Activated naive CD4-positive, alpha-beta T cell treated with anti-CD3 and anti-CD28 coated beads for 36 hours (primary cell): ENCODE results near the gene C19orf47. TPM values are rescaled to one million over a fixed set of nuclear protein-coding genes. Genes with fewer than 3 reads are reported as not detected.

Experiments used
- CTCF ChIA-PET: fragments of 350-600 bp; sonication (Branson Sonifier 250); formaldehyde crosslinking; loops from one replicate; lab custom pipeline; 2021; ENCODE audit warnings: antibody characterized with exemption; lab: Charles Lee
- DNase-seq: peaks from one replicate; pipeline ENCODE4 v3.0.0-alpha.2; 2020
- H3K27ac Mint-ChIP-seq: one replicate; pipeline ENCODE4 v1.8.0; 2021; ENCODE audit warnings: mild to moderate bottlenecking, mixed read lengths
- H3K27me3 Mint-ChIP-seq: one replicate; pipeline ENCODE4 v1.8.0; 2021; ENCODE audit warnings: low read depth, mixed read lengths
- H3K36me3 Mint-ChIP-seq: one replicate; pipeline ENCODE4 v1.8.0; 2021; ENCODE audit warnings: low read depth, mixed read lengths
- H3K4me1 Mint-ChIP-seq: one replicate; pipeline ENCODE4 v1.8.0; 2021; ENCODE audit warnings: low read depth, mixed read lengths
- H3K4me3 Mint-ChIP-seq: one replicate; pipeline ENCODE4 v1.8.0; 2021; ENCODE audit warnings: mild to moderate bottlenecking, moderate library complexity, mixed read lengths
- H3K9me3 Mint-ChIP-seq: one replicate; pipeline ENCODE4 v1.8.0; 2021; ENCODE audit warnings: mixed read lengths
- intact Hi-C: fragments of 100-400 bp; cut with micrococcal nuclease; formaldehyde crosslinking; loops from one replicate; pipeline ENCODE4 v1.15.1; 2023
- total RNA-seq, 2 experiments: library from RNA; stranded (reverse); gene quantifications; one replicate each; pipeline ENCODE4 v1.2.3, GENCODE V29; 2021

The C19orf47 gene
- total RNA-seq, 2 experiments from 2014 or later: 13.5 to 14.6 TPM

DNA sequence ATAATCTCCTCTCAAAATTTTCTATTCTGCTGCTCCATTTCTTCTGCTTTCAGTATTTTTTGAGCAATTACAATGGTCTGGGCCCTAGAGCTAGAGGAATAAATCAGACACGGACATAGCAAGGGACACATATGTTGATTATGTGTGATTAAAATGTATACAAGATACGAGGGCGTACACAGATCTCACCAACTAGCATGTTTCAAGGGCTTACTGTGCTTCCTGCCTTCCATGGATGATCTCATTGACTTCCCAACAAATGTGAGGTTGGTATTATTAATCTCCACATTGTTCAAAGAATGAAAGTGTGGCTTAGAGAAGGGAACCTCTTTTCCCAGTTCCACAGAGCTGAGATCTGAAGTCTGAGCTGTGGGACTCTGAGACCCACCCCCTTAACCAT lies 9.4 kb upstream of the C19orf47 start:
- Mint-ChIP-seq H3K27ac (no peak overlapping the region), H3K9me3 (no peaks in the 10 kb centered on the region), H3K36me3 (peaks cover 4% of the 10 kb centered on the region), H3K4me3 (no peak overlapping the region), H3K4me1 (peaks cover 6% of the 10 kb centered on the region), H3K27me3 (no peaks in the 10 kb centered on the region)
- intact Hi-C loops: no loop called here
- CTCF ChIA-PET: no interaction called here
- DNase-seq: no peak

- no peaks in the 10 kb centered on the region for H3K27me3 Mint-ChIP-seq
- CTCF ChIA-PET: interaction anchor here (0.7 to 1.1 kb wide), 2 partner anchors 51 to 64 kb away, joined by 3 to 11 read pairs; no protein-coding TSS in a partner anchor
- peaks cover 4% of the 10 kb centered on the region for H3K36me3 Mint-ChIP-seq
- no peak for DNase-seq
- no peak overlapping the region for H3K4me3 Mint-ChIP-seq
- intact Hi-C loops: no loop called here
- peaks cover 6% of the 10 kb centered on the region for H3K4me1 Mint-ChIP-seq
- H3K27ac Mint-ChIP-seq: no peak overlapping the region
- H3K9me3 Mint-ChIP-seq: no peaks in the 10 kb centered on the region
Measured at GRCh38 chr19:40356681-40357595, 8.7 kb upstream of the C19orf47 start.

GRCh38 chr19:40355975-40356680 lies 7.9 kb upstream of the C19orf47 start:
- intact Hi-C loops: no loop called here
- Mint-ChIP-seq H3K36me3 (peaks cover 5% of the 10 kb centered on the region), H3K27ac (no peak overlapping the region), H3K27me3 (no peaks in the 10 kb centered on the region), H3K4me1 (peaks cover 10% of the 10 kb centered on the region), H3K9me3 (no peaks in the 10 kb centered on the region), H3K4me3 (no peak overlapping the region)
- CTCF ChIA-PET: interaction anchor here (1.1 to 2.1 kb wide), 2 partner anchors 51 to 64 kb away, joined by 7 to 11 read pairs; no protein-coding TSS in a partner anchor
- no peak for DNase-seq

- intact Hi-C loops: loop anchor here (1.0 to 5.0 kb wide), 9 partner anchors 54 to 448 kb away; partner anchors contain the start of genes AKT2, EGLN2, SERTAD1 and ZNF546
- peaks cover 1% of the 10 kb centered on the region for H3K36me3 Mint-ChIP-seq
- H3K27ac Mint-ChIP-seq: peak overlapping the region; percentile 69
- H3K4me3 Mint-ChIP-seq: peak overlapping the region; percentile 89
- CTCF ChIA-PET: no interaction called here
- peaks cover 29% of the 10 kb centered on the region for H3K4me1 Mint-ChIP-seq
- H3K9me3 Mint-ChIP-seq: no peaks in the 10 kb centered on the region
- H3K27me3 Mint-ChIP-seq: no peaks in the 10 kb centered on the region
- peak; percentile 34 for DNase-seq
Measured at GRCh38 chr19:40348961-40349507, 837 bp upstream of the C19orf47 start.

DNA sequence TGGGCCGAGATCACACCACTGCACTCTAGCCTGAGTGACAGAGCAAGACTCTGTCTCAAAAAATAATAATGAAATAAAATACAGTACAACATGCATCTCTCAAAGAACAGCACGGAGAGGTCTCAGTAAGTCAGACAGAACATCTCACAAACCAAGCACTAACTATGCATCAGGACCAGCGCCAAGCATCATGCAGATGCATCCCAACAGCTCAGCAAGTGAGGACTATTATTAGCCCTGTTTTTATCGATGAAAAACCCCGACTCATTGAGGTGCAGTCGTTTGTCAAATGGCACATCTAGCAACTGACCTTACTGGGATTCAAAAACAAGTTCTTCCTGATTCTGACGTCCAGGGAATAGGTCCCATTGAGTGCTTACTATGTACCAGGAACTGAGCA lies 3.8 kb downstream of the C19orf47 start:
- peaks cover 2% of the 10 kb centered on the region for H3K36me3 Mint-ChIP-seq
- no peaks in the 10 kb centered on the region for H3K27me3 Mint-ChIP-seq
- H3K27ac Mint-ChIP-seq: no peak overlapping the region
- no peak overlapping the region for H3K4me3 Mint-ChIP-seq
- no peaks in the 10 kb centered on the region for H3K9me3 Mint-ChIP-seq
- intact Hi-C loops: no loop called here
- DNase-seq: no peak
- CTCF ChIA-PET: interaction anchor here (0.5 kb wide), 1 partner anchor 317 kb away, joined by 3 read pairs; no protein-coding TSS in a partner anchor
- H3K4me1 Mint-ChIP-seq: peaks cover 18% of the 10 kb centered on the region

DNA sequence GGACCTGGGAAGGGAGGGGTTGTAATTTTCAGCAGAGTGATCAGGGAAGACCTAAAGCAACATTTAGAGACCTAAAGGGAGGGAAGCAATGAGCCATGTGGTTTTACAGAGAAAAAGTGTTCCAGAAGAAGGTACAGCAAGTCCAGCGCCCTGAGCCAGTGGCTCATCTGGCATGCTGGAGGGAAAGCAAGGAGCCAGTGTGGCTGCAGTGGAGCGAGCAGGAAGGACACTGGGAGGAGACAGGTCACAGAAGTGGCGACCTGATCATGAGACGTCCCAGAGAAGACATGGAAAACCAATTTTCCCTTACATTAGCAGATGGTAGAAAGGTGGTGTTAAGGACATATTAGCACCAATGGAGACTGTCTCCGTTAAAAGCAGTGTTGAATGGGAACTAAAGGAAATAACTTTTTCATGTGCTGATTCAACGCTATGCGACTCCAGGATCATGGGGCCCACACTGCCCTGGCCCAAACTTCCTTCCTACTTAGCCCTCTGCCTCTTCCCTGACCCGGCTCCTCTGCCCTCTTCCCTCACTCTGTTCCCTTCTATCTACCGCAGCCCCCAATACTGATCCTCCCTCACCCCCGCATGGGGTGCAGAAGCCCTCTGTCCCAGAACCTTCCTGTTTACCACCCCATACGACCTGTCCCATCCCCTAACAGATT lies 5.4 kb downstream of the C19orf47 start:
- H3K4me1 Mint-ChIP-seq: peaks cover 11% of the 10 kb centered on the region
- no peak overlapping the region for H3K27ac Mint-ChIP-seq
- H3K9me3 Mint-ChIP-seq: no peaks in the 10 kb centered on the region
- intact Hi-C loops: no loop called here
- no peak for DNase-seq
- no peaks in the 10 kb centered on the region for H3K27me3 Mint-ChIP-seq
- CTCF ChIA-PET: no interaction called here
- no peak overlapping the region for H3K4me3 Mint-ChIP-seq
- peaks cover 9% of the 10 kb centered on the region for H3K36me3 Mint-ChIP-seq

- no peak for DNase-seq
- intact Hi-C loops: no loop called here
- Mint-ChIP-seq H3K27ac (no peak overlapping the region), H3K27me3 (no peaks in the 10 kb centered on the region), H3K36me3 (peaks cover 10% of the 10 kb centered on the region), H3K4me3 (no peak overlapping the region), H3K9me3 (no peaks in the 10 kb centered on the region), H3K4me1 (peaks cover 5% of the 10 kb centered on the region)
- CTCF ChIA-PET: interaction anchor here (0.6 kb wide), 1 partner anchor 831 kb away, joined by 6 read pairs; no protein-coding TSS in a partner anchor
Measured at GRCh38 chr19:40341601-40342482, 6.4 kb downstream of the C19orf47 start.

GRCh38 chr19:40339018-40339728 lies 9.0 kb downstream of the C19orf47 start:
- Mint-ChIP-seq H3K4me3 (no peak overlapping the region), H3K27ac (no peak overlapping the region), H3K9me3 (no peaks in the 10 kb centered on the region), H3K27me3 (no peaks in the 10 kb centered on the region), H3K4me1 (no peaks in the 10 kb centered on the region), H3K36me3 (peaks cover 19% of the 10 kb centered on the region)
- no peak for DNase-seq
- intact Hi-C loops: no loop called here
- CTCF ChIA-PET: no interaction called here

GRCh38 chr19:40337594-40337993 lies 10.6 kb downstream of the C19orf47 start:
- no peak overlapping the region for H3K4me3 Mint-ChIP-seq
- no peaks in the 10 kb centered on the region for H3K4me1 Mint-ChIP-seq
- intact Hi-C loops: no loop called here
- peaks cover 27% of the 10 kb centered on the region for H3K36me3 Mint-ChIP-seq
- H3K27ac Mint-ChIP-seq: no peak overlapping the region
- CTCF ChIA-PET: no interaction called here
- no peaks in the 10 kb centered on the region for H3K9me3 Mint-ChIP-seq
- DNase-seq: no peak
- no peaks in the 10 kb centered on the region for H3K27me3 Mint-ChIP-seq

DNA sequence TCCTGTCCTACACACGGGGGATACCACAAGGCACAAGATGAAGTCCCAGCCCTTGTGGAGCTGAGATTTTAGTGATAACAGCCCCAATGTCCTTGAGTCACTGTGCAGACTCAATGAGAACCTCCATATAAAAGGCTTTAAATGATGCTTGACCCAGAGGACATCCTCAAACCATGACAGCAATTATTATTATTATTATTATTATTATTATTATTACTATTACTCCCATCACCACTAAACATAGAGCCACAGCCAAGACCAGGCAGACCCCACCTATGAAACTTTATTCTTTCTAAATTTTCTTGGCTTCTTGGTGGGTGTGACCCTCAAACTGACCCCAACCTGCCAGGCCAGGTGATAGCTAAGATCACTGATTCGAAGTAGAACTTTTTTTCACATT lies 11.1 kb downstream of the C19orf47 start:
- Mint-ChIP-seq H3K4me1 (no peaks in the 10 kb centered on the region), H3K4me3 (no peak overlapping the region), H3K27me3 (no peaks in the 10 kb centered on the region), H3K9me3 (no peaks in the 10 kb centered on the region), H3K27ac (no peak overlapping the region), H3K36me3 (peaks cover 29% of the 10 kb centered on the region)
- CTCF ChIA-PET: interaction anchor here (0.5 kb wide), 1 partner anchor 31 kb away, joined by 3 read pairs; no protein-coding TSS in a partner anchor
- intact Hi-C loops: no loop called here
- DNase-seq: no peak

DNA sequence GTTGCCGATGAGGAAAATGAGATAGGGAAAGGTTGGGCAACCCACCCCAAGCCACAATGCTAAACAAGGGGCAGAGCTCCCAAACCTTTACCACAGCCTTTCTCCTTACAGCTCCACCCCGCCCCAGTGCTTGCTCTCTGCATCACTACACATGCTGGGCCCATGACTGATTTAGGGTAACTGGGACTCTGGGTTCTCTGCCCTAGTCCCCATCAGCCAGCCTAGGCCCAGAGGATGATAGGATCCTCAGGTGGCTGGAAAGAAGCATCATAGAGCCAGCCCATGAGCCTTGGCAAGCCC lies 11.6 kb downstream of the C19orf47 start:
- H3K27me3 Mint-ChIP-seq: no peaks in the 10 kb centered on the region
- no peak for DNase-seq
- H3K27ac Mint-ChIP-seq: no peak overlapping the region
- intact Hi-C loops: no loop called here
- no peak overlapping the region for H3K4me3 Mint-ChIP-seq
- H3K9me3 Mint-ChIP-seq: no peaks in the 10 kb centered on the region
- H3K4me1 Mint-ChIP-seq: no peaks in the 10 kb centered on the region
- CTCF ChIA-PET: no interaction called here
- peaks cover 31% of the 10 kb centered on the region for H3K36me3 Mint-ChIP-seq
